GM19397 (cell line): ENCODE results near the gene EHBP1L1.

ENCODE experiments used
- ATAC-seq: cut with Tn5 transposase; IDR thresholded peaks from one replicate; pipeline ENCODE4 v1.9.1; 2021; ENCODE audit warnings: mild to moderate bottlenecking, moderate library complexity; ENCODE audit not compliant: unreplicated experiment

The EHBP1L1 gene

GRCh38 chr11:65546217-65546958, 29.5 kb upstream of the EHBP1L1 start:
- peak; percentile 73 for ATAC-seq

DNA sequence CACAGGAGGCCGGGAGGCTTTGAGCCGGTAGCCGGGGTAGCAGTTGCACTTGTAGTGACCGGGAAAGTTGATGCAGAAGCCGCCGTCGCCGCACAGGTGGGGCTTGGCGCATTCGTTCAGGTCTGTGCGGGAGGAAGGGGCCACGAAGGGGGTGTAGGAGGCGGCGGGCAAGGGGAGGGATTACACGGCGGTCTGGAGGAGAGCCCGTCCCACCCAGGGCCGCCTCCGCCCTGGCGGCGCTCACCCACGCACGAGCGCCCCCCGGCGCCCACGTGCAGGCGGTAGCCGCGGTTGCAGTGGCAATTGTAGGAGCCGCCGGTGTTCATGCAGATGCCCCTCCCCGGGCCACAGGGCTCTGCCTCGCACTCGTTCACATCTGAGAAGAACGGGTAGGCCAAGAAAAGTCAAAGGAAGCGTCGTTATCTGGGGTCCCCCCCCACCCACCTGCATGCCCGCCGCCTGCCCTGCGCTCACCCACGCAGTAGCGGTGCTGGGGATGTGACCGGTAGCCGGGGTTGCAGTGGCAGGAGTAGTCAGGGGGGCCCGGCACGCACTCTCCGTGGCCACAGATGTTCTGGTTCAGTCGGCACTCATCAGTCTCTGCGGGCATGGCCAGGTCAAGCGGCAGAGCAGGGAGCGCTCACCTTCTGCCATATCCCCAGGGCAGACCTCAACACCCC, 28.3 kb upstream of the EHBP1L1 start:
- ATAC-seq: no peak

DNA sequence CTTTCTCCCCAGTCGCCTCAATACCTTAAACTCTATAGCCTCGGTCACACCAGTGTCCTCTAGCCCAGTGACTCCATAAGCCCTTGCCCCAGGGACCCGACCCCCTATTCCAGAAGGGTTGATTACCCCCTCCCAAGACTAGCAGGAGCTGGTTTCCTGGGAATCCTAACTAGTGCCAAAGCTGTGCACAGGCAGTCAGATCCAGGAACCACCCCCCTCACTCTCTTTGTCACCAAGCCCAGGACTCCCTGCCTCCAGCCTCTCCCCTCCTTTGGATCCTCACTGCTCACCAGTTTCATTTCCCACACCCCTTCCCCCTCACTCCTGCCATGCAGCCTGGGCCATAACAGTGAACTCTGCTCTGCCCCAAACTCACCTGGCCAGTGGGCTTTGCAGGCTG, 27.5 kb upstream of the EHBP1L1 start:
- no peak for ATAC-seq

GRCh38 chr11:65549096-65549495, 26.8 kb upstream of the EHBP1L1 start:
- no peak for ATAC-seq

DNA sequence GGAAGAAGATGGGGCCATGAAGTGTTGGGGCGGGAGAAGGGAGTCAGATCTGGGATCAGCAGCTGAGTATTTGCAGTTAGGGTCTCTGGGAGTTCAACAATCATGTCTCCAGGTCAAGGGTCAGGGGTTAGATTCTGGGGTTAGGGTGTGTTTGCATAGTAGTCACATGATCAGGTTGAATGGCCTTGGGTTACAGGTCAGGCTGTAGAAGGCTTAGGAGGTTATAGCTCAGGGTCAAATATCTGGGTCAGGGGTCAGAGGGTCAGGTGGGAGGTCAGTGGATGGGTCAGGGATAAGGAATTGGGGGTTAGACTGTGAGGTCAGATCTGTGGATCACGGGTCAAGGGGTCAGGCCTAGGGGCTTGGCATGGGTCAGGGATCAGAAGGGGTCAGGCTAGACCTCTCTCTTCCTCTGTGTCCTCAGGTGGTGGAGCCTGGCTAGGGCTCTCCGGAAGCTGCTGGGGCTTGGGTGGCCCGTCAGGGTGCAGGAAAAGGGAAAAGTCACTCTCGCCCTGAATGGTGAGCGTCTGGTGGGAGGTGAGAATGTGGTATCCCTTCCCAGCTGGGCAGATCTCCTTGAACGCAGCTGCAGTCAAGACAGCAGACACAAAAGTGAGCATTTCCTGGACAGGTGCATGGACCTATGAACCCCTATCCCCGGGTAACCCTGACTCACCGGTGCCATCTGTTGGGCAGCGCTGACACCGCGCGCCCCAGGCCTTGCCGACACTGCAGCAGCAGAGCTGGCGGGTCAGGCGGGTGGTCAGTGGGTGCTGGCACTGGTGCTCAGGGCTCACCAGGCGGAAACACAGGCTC, 24.1 kb upstream of the EHBP1L1 start:
- no peak for ATAC-seq

DNA sequence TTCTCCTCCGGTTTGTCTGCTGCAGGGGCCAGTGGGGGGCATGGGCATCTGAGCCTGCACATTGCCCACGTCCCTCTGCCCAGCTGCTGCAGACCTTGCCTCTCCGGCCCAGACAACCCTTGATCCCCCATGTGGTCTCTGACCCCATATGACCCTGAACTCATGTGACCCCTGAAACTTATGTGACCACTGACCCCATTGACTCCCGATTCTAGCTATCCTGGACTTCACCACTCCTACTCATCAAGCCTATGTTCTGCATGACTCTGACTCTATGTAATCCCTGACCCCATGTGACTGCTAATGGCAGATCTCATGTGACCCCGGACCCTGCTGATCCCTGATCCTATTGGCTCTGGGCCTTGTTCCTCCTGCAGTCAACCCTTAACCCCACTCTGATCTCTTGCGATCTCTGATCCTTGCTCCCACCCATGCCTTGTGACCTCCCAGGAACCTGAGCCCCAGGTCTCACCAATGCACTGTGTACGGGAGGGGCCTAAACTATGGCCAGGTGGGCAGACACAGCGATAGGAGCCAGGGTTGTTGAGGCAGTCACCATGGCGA, 23.4 kb upstream of the EHBP1L1 start:
- ATAC-seq: no peak

DNA sequence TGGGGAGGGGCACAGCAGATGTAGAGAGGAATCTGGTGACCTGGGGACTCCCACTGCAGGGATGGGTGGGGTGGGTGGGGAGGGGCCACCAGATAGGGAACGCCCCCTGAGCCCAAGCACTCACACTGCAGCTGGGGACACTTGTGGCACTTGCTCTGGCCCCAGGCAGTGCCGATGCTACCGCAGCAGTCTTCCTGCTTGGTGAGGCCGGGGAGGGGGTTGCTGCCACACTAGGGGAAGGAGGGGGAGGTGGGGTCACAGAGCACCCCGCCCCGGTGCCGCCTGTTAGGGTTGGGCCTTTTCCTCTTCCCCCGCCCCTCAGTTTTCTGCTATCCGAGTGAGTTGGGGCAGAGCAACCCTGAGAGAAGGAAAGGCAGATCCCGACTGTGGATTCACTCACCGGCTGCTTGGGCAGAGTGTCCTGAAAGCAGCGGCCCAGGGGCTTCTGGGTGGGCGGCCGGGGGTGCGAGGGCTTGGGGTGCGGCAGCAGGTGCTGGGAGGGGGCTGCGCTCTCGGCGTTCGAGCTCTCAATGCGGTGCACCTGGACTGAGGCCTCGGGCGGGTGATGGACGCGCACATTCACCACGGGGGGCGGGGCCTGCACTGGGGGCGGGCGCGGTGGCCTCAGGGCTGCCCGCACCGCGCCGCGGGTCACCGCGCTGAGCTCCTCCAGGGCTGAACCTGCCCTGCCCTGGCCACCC, 22.4 kb upstream of the EHBP1L1 start:
- no peak for ATAC-seq

DNA sequence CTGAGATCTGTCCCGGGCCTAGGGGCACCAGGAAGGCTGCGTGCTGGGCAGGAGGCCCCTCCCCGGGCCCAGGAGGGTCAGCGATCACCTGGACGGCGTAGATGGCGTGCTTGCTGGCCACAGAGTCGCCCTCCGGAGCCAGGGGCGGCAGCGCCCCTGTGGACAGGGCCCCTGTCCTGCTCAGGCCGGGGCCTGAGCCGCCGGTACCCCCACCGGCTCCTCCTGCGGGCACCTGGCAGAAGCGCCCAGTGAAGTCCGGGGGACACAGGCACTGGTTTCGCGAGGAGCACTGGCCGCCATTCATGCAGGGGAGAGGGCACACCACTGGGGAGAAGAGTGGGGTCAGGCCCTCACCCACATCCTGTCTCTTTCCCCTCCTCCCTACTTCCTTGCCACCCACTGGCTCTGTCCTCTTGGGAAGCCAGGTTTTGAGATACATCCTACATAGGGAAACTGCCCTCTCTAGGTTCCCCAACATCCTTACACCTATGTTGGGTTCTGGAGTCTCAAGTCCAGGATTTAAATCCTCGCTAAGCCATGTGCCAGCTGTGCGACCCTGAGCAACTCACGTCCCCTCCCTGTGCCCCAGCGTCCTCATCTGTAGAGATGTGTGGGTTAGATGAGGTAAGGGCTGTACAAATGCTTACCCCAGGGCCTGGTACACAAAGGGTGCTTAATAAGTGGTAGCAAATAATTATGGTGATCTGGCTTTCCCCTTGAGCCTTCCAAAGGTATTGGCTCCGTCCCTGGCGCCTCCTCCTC, 21.6 kb upstream of the EHBP1L1 start:
- no peak for ATAC-seq

DNA sequence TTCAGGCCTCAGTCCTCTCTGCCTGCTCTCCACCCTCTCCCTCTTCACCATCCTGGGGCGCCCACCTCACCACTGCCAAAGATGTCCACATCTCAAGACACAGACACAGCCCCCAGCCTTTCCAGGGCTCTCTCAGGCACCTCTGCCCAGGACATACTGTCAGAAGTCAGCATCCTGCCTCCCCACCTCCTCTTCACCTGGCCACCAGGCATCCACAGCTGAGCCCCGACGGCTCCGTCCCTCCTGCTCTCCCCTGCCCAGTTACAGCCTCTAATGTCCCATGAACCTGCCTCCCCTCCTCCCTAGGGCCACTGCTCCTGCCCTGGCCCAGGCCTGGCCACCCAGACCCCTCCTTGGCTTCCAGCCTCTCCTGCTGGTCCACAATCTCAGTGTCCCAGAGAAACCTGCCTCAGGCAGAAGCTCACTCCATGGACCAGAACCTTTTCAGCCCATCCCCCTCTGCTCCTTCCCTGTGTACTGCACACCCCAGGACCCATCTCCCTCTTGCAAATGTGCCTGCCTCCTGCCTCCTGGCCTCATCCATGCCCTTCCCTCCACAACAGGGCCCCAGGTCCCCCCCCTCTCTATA, 20.9 kb upstream of the EHBP1L1 start:
- ATAC-seq: no peak

DNA sequence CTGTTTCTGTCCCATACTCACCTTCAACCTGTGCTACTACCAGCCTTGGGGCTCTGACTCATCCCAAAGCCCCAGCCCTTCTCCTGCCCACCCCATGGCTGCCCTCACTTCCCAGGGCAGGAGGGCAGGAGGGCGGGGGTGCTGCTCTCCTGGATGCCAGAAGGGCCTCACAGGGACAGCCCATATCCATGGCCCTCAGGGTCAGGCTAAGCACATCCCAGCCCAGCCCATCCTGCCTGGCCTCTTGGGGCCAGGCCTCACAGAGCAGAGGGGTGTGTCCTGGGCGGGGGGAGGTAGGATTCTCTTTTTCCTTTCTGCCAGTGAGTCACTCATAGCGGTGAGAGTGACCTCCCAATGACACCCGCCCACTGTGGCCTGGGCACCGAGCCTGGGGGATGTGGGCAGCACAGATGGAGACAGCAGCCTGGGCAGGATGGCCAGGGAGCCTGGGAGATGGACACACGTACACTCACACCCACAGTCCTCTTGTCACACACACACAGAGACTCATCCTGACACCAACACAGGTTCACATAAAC, 20.1 kb upstream of the EHBP1L1 start:
- no peak for ATAC-seq

- ATAC-seq: no peak
These were observed 19.2 kb upstream of the EHBP1L1 start for GRCh38 chr11:65556470-65557279.

DNA sequence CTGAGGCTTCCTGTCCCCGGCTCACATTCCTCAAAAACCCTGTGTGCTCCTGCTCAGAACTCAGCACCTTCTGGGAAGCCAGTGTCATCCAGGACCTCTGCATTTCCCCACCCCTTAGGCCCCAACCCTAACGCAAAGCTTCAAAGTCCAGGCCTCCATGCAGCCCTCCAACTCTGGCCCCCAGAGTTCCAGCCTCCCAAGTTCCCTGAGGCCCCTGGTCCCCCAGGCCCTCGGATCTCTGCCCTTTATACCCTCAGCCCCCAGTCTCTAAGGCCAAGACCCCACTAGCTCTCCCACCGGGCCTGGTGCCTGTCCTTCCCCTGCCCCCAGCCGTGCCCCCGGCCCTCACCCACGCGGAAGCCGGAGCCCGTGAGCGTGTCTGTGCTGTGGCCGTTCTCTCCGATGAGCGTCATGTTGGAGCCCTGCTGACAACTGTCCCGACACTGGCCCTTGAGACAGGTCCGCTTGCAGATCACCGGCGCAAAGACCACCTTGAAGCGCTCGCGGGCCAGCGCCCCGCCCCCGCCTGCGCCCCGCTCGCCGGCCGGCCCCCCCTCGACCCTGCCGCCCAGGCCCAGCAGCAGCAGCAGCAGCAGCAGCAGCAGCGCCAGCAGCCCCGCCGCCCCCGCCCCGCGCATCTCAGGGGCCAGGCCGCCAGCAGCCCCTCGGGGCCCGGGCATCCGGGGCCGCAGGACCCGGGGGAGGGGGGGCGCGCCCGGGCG, 18.4 kb upstream of the EHBP1L1 start:
- no peak for ATAC-seq

GRCh38 chr11:65558002-65558929, 17.6 kb upstream of the EHBP1L1 start, which contains the start of gene LTBP3:
TSS of gene LTBP3 (minus strand) at chr11:65558359. CDS start at chr11:65557959, 400 bp downstream.
- no peak for ATAC-seq

GRCh38 chr11:65558930-65559509, 16.8 kb upstream of the EHBP1L1 start:
- ATAC-seq: no peak

DNA sequence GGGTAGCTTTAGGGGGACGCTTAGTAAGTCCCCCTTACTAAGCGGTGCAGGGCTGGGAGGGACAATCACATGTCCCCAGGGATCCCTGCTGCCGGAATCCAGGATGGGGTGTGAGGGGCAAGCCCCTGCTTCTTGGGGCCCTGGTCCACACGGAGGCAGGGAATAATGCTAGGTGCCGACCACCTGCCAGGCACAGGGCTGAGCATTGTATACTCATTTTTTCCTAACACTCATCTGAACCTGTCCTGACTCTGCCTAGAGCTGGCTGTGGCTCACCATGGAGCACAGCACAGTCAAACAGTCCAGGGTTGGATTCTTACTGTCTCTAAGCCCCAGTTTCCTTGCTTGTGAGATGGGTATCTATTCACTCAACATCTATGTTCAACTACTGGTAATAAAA, 16.3 kb upstream of the EHBP1L1 start:
- no peak for ATAC-seq

- no peak for ATAC-seq
These were observed 15.8 kb upstream of the EHBP1L1 start for GRCh38 chr11:65559951-65560537.
